AG04449 (cell line): ENCODE data around the gene MGMT.

Source experiments
- CTCF ChIA-PET: fragments of 350-600 bp; formaldehyde crosslinking; extraction: SDS; loops from one replicate; lab custom pipeline; 2021; ENCODE audit warnings: antibody characterized with exemption; lab: Yijun Ruan, JAX
- POLR2A ChIA-PET: fragments of 400-600, 350-600 bp; formaldehyde crosslinking; extraction: SDS; loops from one replicate; lab custom pipeline; 2020; ENCODE audit warnings: antibody characterized with exemption, inconsistent platforms; lab: Yijun Ruan, JAX
- DNase-seq: peaks from one replicate; pipeline ENCODE4 v3.0.0-alpha.2; 2010; ENCODE audit warnings: low read depth, low spot score
- H3K4me3 ChIP-seq: 2 replicates; pipeline ENCODE4 v1.5.1; 2011; ENCODE audit warnings: low read depth, mild to moderate bottlenecking, control low read depth, low read length
- CTCF ChIP-seq: IDR thresholded peaks from one replicate; pipeline ENCODE4 v1.5.1; 2011; ENCODE audit warnings: mild to moderate bottlenecking, moderate library complexity, low read length, control low read depth, inconsistent platforms; ENCODE audit not compliant: insufficient read depth; ENCODE audit errors: missing control alignments

MGMT gene

DNA sequence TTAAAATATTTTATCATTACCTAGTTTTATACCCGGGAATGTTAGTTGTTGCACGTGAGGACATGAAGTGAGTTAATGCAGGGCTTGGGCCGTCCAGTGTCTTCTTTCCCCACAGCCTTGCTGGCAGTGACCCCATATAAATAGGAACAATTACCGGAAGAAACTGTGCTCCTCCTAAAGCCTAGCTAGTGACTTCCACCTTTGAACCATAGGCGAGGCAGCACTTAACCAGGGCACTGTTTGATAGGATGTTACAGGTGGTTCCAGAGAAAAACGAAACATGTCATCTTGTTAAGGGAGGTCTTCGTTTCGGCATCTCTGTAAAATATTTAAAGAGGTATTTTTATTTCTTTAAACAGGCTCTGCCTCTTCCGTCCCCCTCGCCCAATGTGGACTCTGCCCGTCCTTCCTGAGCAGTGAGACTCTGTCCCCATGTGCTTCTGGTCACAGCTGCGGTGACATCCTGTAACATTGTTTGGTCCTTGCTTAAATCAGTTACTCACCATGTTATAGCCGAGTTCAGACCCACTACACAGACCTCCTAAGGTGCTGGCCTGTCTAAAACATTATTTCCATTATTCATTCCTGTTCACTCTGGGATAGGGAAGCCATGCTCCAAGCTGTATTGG, 145.6 kb downstream of the MGMT start:
- POLR2A ChIA-PET, result no interaction called here
- TF ChIP-seq CTCF, result no peak

DNA sequence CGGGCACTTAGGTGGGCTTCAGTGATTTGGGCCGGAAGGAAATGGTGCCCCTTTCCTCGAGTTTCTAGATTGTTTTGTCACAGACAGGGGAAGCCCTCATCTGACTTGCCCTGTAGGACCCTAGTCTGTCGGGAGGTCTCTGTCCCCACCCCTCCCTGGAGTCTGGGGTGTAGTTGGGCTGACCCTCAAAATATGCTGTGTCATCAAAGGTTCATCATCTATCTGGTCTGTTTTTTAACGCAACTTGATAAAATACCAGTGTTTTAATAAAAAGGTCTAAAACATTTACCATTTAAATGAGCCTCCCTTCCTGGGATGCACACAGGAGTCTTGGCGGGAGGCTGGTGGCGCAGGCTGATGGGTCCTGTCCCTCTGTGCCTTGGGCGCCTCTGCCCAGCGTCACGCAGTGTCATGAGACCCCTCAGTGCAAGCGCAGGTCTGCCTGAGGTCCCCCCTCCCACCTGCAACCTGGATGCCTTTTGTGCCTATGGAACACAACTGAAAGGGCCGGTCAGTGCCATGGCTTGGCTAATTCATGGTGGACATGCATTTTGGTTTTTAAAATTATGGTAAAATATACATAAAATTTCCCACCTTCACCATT, 146.4 kb downstream of the MGMT start:
- ChIA-PET POLR2A (no interaction called here), CTCF (no interaction called here)
- DNase-seq, result no peak
- no peak for TF ChIP-seq CTCF
- H3K4me3 ChIP-seq, result no peak overlapping the region

More for the DNA sequence above, 145.6 kb downstream of the MGMT start:
- no peak overlapping the region for H3K4me3 ChIP-seq
- CTCF ChIA-PET, result no interaction called here
- no peak for DNase-seq

- POLR2A ChIA-PET, result no interaction called here
- no peak overlapping the region for H3K4me3 ChIP-seq
- CTCF ChIA-PET, result no interaction called here
- no peak for DNase-seq
- no peak for TF ChIP-seq CTCF
Measured at GRCh38 chr10:129614341-129614740, 147.3 kb downstream of the MGMT start.

DNA sequence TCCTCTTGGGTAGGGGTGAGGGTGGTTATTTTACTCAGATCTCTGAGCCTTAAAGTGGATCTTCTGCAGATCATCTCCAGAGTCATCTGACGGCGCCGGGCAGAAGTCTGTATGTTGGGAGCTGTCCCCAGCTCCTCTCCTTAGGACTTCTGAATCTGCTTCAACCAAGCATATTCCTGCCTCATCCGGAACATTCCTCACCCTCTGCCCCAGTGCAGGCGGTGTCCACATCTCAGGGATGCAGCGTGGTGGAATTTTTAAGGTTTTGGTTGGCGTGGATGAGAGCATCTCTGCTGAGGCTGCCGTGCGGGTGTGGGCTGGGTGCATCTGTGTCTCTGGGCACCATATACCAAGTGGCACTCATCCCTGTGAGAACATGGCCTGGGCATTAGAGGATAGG, 148.3 kb downstream of the MGMT start:
- DNase-seq, result no peak
- no peak overlapping the region for H3K4me3 ChIP-seq
- TF ChIP-seq CTCF, result no peak
- ChIA-PET CTCF (no interaction called here), POLR2A (no interaction called here)

GRCh38 chr10:129615921-129616525, 149.0 kb downstream of the MGMT start:
- H3K4me3 ChIP-seq, result no peak overlapping the region
- no peak for TF ChIP-seq CTCF
- POLR2A ChIA-PET, result no interaction called here
- CTCF ChIA-PET, result no interaction called here
- no peak for DNase-seq

DNA sequence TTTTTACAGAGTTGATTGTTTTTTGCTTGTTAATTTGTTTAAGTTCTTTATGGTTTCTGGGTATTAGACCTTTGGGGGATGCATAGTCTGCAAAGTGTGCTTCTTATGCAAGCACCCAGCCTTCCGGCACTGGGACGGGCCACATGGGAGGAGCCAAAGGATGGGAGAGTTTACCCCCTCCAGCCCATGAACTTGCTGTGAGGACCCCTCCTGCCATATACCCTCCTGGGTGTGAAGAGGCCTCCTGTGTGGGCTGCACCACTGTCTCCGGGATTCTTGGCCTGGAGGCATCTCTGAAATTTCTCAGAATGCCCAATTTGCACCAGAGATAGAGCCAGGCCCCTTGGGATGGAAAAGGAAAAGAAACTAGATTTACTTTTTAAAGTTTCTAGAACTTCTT, 150.7 kb downstream of the MGMT start:
- no peak overlapping the region for H3K4me3 ChIP-seq
- POLR2A ChIA-PET, result no interaction called here
- no peak for DNase-seq
- TF ChIP-seq CTCF, result no peak
- CTCF ChIA-PET, result no interaction called here
